Activated gamma-delta T cell treated with anti-CD3 and anti-CD28 coated beads, Interleukin-2, amount 50 U/mL, for 16 hours (primary cell): ENCODE measurements around the gene ACMSD.
"Not testable (repeated sequence)": the region's sequence is repeated elsewhere in the genome, so short reads cannot be mapped to it uniquely, and the experiment has no call there.

Source experiments
- DNase-seq: peaks from one replicate; pipeline ENCODE4 v3.0.0-alpha.2; 2020; ENCODE audit warnings: low read depth

ACMSD gene

GRCh38 chr2:134852518-134852917, 14.1 kb downstream of the ACMSD start:
- no peak for DNase-seq

- no peak for DNase-seq
These were observed 17.3 kb downstream of the ACMSD start for GRCh38 chr2:134855709-134856108.

DNA sequence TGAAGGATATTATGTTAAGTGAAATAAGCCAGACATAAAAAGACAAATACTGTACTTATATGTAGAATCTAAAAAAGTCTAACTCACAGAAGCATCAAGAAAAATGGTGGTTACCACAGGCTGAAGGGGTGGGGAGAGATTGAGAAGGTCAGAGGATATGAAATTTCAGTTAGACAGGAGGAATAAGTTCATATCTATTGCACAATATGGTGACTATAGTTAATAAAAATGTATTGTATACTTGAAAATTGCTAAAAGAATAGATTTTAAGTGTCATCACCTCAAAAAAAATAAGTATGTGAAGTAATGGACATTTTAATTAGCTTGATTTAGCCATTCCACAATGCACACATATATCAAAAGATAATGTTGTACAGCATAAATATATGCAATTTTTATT, 19.8 kb downstream of the ACMSD start:
- DNase-seq = no peak

DNA sequence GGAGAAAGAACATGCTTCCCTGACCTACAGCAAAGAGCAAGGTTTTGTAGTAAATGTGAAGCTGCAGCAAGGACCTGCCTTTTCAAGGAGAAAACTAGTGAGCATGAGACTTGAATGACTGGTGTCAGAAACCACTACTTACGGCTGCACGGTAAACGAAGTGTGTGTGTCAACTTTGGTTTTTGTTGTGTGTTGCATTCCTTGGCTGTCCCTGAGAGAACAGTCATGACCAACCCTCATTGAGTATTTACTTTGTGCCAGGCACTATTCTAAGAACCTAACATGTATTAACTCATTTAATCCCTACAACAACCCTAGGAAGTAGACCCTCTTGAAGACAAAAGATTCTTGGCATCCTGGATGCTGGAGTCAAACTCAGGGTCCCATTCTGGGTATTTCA, 22.8 kb downstream of the ACMSD start:
- DNase-seq = no peak

GRCh38 chr2:134862069-134862468, 23.7 kb downstream of the ACMSD start:
- DNase-seq = no peak

GRCh38 chr2:134862674-134863073, 24.3 kb downstream of the ACMSD start:
- no peak for DNase-seq

GRCh38 chr2:134863446-134863845, 25.0 kb downstream of the ACMSD start:
- no peak for DNase-seq

- DNase-seq = no peak
These were observed 26.8 kb downstream of the ACMSD start for GRCh38 chr2:134865067-134865787.

DNA sequence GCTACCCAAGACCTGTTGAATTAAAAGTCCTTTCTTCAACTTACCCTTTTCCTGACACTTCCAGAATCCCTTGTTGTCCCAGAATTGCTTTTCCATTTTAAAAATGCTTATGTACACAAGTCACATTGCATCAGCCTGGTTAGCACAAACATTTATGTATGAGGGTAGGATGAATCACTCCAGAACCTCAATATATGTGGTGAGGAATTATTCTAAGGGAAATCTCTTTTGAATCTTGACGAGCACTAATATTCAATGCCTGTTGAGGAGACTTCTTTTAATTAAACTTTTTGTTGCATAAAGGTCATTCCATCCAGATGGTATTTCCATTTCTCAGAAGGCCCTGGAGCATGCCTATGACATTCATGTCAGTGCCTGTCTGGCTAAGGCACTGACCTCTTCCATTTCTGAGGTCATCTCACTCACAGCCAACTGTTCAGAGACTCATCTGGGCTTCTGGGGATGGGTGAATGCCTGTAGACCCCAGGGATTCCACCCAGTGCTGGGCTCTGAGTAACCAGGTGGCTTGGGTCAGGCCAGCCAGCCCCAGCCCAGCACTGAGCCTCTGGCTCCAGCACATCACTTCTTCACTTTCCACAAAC, 28.2 kb downstream of the ACMSD start:
- DNase-seq = no peak

DNA sequence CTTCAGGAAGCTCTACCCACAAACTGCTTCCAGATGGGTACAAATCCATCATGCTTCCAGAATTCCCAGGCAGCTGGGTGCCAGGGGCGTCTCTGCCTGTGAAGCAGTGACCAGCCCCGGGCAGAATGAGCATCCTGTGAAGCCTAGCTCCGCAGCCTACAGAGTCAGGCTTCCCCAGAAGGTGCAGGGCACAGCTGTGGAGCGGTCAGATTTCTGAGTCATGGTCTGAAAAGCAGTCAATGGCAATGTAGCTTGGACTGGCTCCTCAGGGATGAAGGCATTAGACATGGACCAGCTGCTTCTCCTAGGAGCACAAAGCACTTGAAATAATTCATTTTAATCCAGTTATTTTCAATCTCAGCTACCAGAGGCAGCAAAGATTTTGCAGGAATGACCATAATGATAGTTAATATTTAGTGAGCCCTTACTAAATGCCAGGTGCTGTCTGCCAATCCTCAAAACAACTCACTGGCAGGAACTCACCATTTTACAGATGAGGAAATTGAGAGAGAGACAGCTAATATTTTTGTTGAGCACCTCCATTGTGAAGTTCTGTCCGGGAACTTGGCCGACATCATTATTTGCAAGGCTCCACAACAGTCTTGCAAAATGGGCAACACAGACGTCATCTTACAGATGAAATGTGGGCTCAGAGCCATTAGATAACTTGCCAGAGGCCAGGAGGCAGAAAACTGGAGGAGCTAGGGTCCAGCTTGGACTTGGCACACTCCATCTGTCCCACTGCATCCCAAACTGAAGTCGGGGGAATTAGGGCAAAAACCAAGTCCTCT, 31.7 kb downstream of the ACMSD start:
- no peak for DNase-seq

DNA sequence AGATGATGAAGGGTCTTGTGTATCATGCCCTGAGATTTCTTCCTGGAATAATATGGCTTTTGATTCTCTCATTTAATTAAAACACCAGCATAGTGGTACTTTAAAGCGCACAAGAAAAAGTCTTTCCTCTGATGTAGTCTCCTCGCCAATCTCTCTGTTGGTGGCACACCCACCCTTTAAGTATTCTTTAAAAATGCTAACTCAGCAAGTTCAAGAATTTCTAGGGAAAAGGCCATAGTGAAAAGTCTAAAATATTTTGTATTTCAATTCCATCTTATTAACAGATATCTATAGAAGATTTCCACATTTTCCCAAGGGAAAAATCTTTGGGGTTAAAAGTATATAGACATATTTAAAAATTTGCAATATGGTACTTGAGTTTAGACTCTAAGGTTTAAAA, 34.7 kb downstream of the ACMSD start:
- DNase-seq = no peak

- no peak for DNase-seq
These were observed 36.9 kb downstream of the ACMSD start for GRCh38 chr2:134875309-134875708.

- no peak for DNase-seq
These were observed 44.4 kb downstream of the ACMSD start for GRCh38 chr2:134882773-134883172.

DNA sequence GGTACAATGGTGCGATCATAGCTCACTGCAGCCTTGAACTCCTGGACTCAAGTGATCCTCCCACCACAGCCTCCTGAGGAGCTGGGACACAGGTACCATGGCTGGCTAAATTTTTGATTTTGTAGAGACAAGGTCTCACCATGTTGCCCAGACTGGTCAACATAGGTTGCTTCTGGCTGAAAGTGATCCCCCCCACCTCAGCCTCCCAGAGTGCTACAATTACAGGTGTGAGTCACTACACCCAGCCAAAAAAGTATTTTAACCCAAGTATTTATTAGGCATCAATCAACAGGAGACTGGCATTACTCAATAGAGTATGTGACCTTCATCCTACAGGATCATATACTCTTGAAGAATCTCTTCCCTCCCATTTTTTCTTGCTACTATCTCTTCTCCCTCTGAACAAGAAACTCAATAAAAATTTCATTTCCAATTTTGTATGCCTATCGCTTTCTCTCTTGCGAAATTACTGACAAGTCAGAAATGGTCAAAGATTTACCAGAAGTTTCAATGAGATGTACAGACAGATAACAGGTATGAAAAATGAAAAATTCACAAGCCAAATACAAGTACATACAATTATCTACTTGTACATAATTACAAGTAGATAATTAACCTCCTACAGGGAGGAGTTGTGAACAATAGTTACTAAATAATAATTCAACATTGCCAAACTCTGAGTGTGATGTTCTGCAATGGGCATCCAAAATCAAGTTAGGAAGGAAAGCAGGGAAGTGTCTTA, 45.3 kb downstream of the ACMSD start:
- DNase-seq = no peak

- DNase-seq = no peak
These were observed 46.0 kb downstream of the ACMSD start for GRCh38 chr2:134884435-134884834.

GRCh38 chr2:134892282-134893035, 54.0 kb downstream of the ACMSD start:
- DNase-seq = no peak

- no peak for DNase-seq
These were observed 59.5 kb downstream of the ACMSD start for GRCh38 chr2:134897932-134898331.

DNA sequence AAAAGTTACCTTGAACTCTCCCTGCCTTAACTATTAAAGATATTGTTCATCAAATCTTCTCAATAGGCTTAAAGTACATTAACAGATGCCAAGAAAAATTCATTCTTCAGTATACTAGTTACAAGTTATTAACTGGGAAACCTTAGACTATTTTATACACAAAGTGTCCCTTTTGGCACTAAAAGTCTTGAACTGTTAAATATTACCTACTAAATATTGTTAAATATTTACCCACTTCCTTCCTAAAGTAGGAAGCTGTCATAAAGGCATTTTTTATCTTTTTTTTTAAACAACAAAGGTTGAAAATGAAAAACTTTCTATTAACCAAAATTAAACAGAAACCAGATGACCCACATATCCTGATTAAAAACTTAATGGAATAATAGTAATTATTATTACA, 60.8 kb downstream of the ACMSD start:
- DNase-seq = no peak

GRCh38 chr2:134900151-134900550, 61.7 kb downstream of the ACMSD start:
- DNase-seq = no peak

GRCh38 chr2:134903701-134904100, 65.3 kb downstream of the ACMSD start:
- DNase-seq = not testable (repeated sequence)

GRCh38 chr2:134905168-134905567, 66.8 kb downstream of the ACMSD start:
- DNase-seq = no peak

DNA sequence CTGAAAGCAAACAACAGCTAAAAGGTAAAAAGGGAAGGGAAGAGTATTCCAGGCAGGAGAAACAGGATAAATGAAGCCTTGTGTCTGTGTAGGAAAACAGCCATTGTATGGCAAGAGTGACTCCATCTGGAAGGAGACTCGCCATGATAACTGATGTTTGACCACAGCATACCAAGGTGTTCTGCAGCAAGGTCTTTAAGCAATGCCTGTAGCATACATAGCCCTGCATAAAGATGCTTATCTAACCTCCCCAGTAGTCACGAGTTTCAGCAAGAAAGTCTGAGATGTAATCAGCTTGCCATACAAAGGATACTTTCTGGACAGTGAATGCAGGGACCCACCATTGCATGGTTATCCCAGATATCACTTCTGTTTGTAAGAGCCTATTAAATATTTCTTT, 68.3 kb downstream of the ACMSD start:
- no peak for DNase-seq
